NCI-H524 treated with DMSO at 0.1 percent for 48 hours (cell line): ENCODE data around the gene THSD7A.

Source experiments
- DNase-seq: peaks from one replicate; lab custom pipeline; 2025; lab: John Stamatoyannopoulos, UW

Gene THSD7A

GRCh38 chr7:11831736-11832495 is at the start of gene THSD7A:
TSS of gene THSD7A (minus strand) at chr7:11832198. CDS start at chr7:11831946, 252 bp downstream.
- DNase-seq: peak; percentile 23

- DNase-seq: no peak
Observed at GRCh38 chr7:11881680-11882079, 49.7 kb upstream of the THSD7A start.

- DNase-seq: no peak
Observed at GRCh38 chr7:11875635-11876034, 43.6 kb upstream of the THSD7A start.

GRCh38 chr7:11865671-11866070 is 33.7 kb upstream of the THSD7A start:
- DNase-seq: no peak

- no peak for DNase-seq
Observed at GRCh38 chr7:11858622-11859302, 26.8 kb upstream of the THSD7A start.

GRCh38 chr7:11858026-11858425 is 26.0 kb upstream of the THSD7A start:
- no peak for DNase-seq

GRCh38 chr7:11848251-11848650 is 16.3 kb upstream of the THSD7A start:
- DNase-seq: no peak

- no peak for DNase-seq
Observed at GRCh38 chr7:11847336-11847735, 15.3 kb upstream of the THSD7A start.

GRCh38 chr7:11846361-11846955 is 14.5 kb upstream of the THSD7A start:
- DNase-seq: no peak

GRCh38 chr7:11843113-11843765 is 11.2 kb upstream of the THSD7A start:
- no peak for DNase-seq

- no peak for DNase-seq
Observed at GRCh38 chr7:11841657-11842056, 9.7 kb upstream of the THSD7A start.

- DNase-seq: no peak
Observed at GRCh38 chr7:11835260-11835659, 3.3 kb upstream of the THSD7A start.

GRCh38 chr7:11833431-11833830 is 1.4 kb upstream of the THSD7A start:
- peak; percentile 72 for DNase-seq

GRCh38 chr7:11831156-11831735 is 752 bp downstream of the THSD7A start:
- DNase-seq: no peak

GRCh38 chr7:11830582-11831155 is 1.3 kb downstream of the THSD7A start:
- no peak for DNase-seq

GRCh38 chr7:11829954-11830353 is 2.0 kb downstream of the THSD7A start:
- no peak for DNase-seq

- no peak for DNase-seq
Observed at GRCh38 chr7:11819947-11820346, 12.1 kb downstream of the THSD7A start.

GRCh38 chr7:11819271-11819670 is 12.7 kb downstream of the THSD7A start:
- DNase-seq: no peak

- no peak for DNase-seq
Observed at GRCh38 chr7:11818281-11818680, 13.7 kb downstream of the THSD7A start.

- no peak for DNase-seq
Observed at GRCh38 chr7:11817111-11817740, 14.8 kb downstream of the THSD7A start.

GRCh38 chr7:11811709-11812108 is 20.3 kb downstream of the THSD7A start:
- DNase-seq: no peak
